GM21423 (cell line): Measurements from ENCODE around the gene BEST1.

Experiments
- ATAC-seq: cut with Tn5 transposase; IDR thresholded peaks from one replicate; pipeline ENCODE4 v1.9.1; 2021; ENCODE audit warnings: mild to moderate bottlenecking, moderate library complexity; ENCODE audit not compliant: unreplicated experiment

Gene BEST1

GRCh38 chr11:62012832-62013461 is 62.8 kb downstream of the BEST1 start:
- ATAC-seq = no peak
